Umbilical cord (tissue), 2 donors: ENCODE data around the gene MYO1E. TPM values are rescaled to one million over a fixed set of nuclear protein-coding genes. Genes with fewer than 3 reads are reported as not detected.
"Not testable (repeated sequence)": the region's sequence is repeated elsewhere in the genome, so short reads cannot be mapped to it uniquely, and the experiment has no call there.

Experiments used
- DNase-seq: peaks from one replicate; pipeline ENCODE4 v3.0.0-alpha.2; 2015; ENCODE audit warnings: low spot score
- total RNA-seq: library from RNA; depleted of rRNA; stranded (reverse); fragments of >200 nt; gene quantifications from one replicate; pipeline ENCODE4 v1.2.3, GENCODE V29; 2014; ENCODE audit warnings: low replicate concordance; ENCODE audit not compliant: insufficient read depth

MYO1E gene
- total RNA-seq, 1 donor from 2014 or later = 103 TPM

GRCh38 chr15:59137566-59137965 lies 235.1 kb downstream of the MYO1E start:
- DNase-seq = no peak

GRCh38 chr15:59133929-59134427 lies 238.7 kb downstream of the MYO1E start:
- DNase-seq = no peak

DNA sequence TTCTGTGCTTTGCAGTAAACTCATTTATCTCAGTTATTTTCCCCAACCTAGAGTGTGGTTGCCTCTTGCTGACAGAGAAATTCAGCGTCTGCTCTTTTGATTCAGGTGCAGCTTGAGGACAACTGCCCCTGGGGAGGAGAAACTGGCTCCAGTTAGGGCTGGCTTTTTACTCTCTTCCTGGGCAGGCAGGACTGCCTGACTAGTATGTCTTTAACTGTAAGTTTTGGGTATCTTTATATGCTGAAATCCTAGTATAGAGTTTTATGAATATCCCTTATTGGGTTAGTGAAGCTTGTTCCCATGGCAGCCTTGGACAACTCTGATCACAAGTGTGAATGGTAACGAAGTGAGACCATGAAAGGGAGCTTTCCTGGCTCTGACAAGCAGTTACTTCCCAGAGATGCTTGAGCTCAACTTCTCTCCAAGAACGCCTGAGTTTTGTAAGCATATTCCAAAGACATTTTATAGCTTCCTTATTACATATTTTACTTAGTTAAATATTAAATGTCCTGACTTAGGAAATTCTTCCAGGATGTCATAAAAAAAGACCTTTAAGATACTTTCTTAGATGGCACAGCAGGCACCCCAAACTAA lies 240.6 kb downstream of the MYO1E start:
- no peak for DNase-seq

GRCh38 chr15:59131456-59131855 lies 241.2 kb downstream of the MYO1E start:
- no peak for DNase-seq

- DNase-seq = not testable (repeated sequence)
These were observed 245.4 kb downstream of the MYO1E start for GRCh38 chr15:59127255-59127654.

GRCh38 chr15:59125683-59126082 lies 247.0 kb downstream of the MYO1E start:
- DNase-seq = not testable (repeated sequence)

DNA sequence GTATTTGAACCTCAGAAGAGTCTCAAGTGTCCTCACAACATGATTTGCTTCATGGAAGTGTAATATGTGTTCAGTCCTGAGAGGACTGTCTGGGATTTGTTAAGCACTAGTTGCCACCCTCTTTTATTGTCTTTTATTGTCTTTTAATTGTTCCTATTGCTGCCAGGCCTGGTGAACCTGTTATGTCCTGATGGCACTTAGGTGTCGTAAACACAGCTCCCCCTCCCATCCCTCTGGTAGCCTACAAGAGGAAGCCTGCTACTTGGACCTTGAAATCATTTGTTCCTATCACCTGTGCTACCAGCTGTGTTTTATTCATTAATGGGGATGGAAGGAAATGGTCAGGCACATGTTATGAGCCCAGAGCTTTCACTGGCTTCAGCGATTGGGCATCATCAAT lies 248.4 kb downstream of the MYO1E start:
- DNase-seq = no peak

DNA sequence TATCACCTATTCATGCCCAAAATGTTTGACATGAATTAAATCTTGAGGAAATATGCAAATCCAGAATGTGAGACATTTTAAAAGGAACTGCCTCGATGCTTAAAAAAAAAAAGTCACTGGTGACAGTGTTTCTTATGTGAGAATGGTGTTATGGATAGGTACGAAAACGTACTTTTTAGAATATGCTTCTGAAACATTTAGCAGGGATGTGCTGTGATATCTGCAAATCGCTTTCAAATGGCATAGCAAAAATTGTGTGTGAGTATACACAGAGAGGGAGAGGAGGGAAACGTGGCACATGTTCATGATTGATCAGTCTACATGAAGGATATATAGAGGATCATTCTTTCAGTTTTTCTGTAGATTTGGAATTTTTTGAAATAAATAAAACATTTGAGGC lies 251.7 kb downstream of the MYO1E start:
- no peak for DNase-seq

DNA sequence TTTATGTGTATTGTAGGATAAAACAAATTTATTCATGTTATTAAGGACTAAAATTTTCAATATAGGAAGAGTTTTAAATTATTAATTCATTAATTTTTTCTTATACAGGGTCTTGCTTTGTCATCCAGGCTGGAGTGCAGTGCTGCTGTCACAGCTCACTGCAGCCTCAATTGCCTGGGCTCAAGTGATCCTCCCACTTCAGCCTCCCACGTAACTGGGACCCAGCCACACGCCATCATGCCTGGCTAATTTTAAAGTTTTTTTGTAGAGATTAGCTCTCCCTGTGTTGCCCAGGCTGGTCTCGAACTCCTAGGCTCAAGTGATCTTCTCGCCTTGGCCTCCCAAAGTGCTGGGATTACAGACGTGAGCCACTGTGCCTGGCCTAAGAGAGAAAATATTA lies 253.0 kb downstream of the MYO1E start:
- DNase-seq = no peak

GRCh38 chr15:59116771-59117170 lies 255.9 kb downstream of the MYO1E start:
- DNase-seq = no peak

GRCh38 chr15:59116141-59116540 lies 256.5 kb downstream of the MYO1E start:
- DNase-seq = no peak

- no peak for DNase-seq
These were observed 257.6 kb downstream of the MYO1E start for GRCh38 chr15:59115047-59115446.

DNA sequence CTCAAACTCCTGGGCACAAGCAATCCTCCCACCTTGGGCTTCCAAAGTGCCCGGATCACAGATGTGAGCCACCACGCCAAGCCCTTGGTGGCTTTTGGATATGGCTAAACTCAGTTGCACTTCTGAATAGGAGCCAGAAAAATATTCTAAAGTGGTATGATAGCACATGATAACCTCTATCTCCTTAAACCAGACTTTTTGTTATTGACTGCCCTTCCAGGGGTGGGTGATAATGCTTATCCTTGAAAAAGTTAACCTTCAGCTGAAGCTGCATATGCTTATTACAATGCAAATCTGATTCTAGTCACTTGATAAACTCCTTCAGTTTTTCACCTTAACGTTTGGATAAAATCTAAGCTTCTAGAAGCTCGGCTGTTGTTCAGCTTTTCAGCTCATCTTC lies 261.4 kb downstream of the MYO1E start:
- DNase-seq = no peak

DNA sequence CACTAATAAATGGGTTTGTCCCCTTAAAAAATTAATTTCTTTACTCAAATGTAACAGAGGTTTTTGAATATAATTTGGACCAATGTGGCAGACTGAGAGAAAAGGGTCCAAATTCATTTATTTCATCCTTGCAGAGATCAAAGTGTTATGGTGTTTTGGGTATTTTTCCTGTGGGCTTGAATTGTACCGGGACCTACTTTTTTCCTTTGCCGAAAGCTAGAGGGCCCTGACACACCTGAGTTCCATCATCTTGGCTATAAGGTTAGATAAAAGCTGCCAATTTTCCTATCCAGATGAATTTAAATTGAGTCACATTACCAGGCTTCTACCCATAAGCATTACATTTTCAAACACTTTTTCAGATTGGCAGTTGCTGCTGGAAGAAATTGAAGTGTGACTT lies 266.8 kb downstream of the MYO1E start:
- no peak for DNase-seq

- DNase-seq = peak; percentile 97
These were observed 267.5 kb downstream of the MYO1E start, which contains the start of gene CCNB2 for GRCh38 chr15:59104912-59105732. TSS of gene CCNB2 (plus strand) at chr15:59105146. CDS start at chr15:59105269, 123 bp downstream.

GRCh38 chr15:59104602-59104911 lies 268.1 kb downstream of the MYO1E start:
- DNase-seq = no peak

- no peak for DNase-seq
These were observed 273.4 kb downstream of the MYO1E start for GRCh38 chr15:59099162-59099685.

GRCh38 chr15:59096429-59096828 lies 276.2 kb downstream of the MYO1E start:
- no peak for DNase-seq

DNA sequence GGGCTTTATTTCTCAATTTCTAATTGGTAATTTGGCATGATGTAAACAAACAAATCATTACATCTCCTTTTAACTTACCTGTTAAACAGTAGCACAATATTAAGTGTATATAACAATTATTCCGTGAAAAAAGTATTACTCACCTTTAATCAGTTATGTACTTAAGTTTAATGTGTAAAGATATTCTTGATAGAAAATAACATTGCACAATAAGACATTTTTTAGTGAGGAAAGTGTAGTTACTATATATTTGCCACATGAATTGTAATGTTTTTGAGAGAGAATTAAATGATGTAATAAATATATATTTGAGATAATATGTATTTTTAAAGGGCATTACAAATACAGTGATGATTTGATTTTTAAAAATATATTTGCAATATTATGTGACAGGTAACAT lies 278.6 kb downstream of the MYO1E start:
- DNase-seq = no peak

DNA sequence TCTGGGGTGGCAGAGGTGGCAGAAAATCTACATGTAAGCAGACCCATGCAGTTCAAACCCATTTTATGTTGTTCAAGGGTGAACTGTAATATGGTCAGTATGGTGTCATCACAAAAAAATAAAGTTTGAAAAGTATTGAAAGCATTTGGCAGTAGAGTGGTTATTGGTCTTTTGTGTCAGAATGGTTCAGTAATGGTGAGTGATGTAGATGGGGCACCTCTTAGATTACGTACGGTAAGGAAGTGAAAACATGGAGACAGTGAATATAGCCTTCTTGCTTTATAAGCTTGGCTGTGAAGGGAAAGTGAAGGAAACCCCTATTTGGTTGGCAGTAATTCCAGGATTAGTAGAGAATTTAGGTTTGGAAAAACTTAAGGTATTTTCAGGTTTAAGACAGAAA lies 284.9 kb downstream of the MYO1E start:
- no peak for DNase-seq
